Natural killer cell (primary cell): ENCODE measurements around the gene RTP2. TPM values are rescaled to one million over a fixed set of nuclear protein-coding genes. Genes with fewer than 3 reads are reported as not detected.
A peak's percentile ranks its signal among the peaks of the same experiment; 100 is the strongest.

ENCODE experiments used
- ATAC-seq, 3 donors: fragments of 150-1000 bp in 2 of 3; fragments of 200-7000 bp in 1 of 3; cut with Tn5 transposase; 1 replicate in 1 of 3; 2 replicates in 2 of 3; pipeline ENCODE4 v1.10.0; 2021; ENCODE audit warnings: mild to moderate bottlenecking in 2 of 3, moderate library complexity in 2 of 3
- DNase-seq, 2 donors: peaks; one replicate each; pipeline versions ENCODE4 v3.0.0 to v3.0.0-alpha.2; 2013 to 2021; ENCODE audit warnings: mixed read lengths in 1 of 2
- H3K27ac ChIP-seq: one replicate; pipeline ENCODE4 v1.5.1; 2013; ENCODE audit warnings: mild to moderate bottlenecking, low read length
- H3K27me3 ChIP-seq: one replicate; pipeline ENCODE4 v1.6.1; 2013; ENCODE audit warnings: low read length; ENCODE audit not compliant: control insufficient read depth, insufficient read depth
- H3K36me3 ChIP-seq: one replicate; pipeline ENCODE4 v1.6.1; 2013; ENCODE audit warnings: low read length; ENCODE audit not compliant: control insufficient read depth, insufficient read depth
- H3K4me1 ChIP-seq: one replicate; pipeline ENCODE4 v1.6.1; 2013; ENCODE audit warnings: low read length; ENCODE audit not compliant: control insufficient read depth, insufficient read depth
- H3K4me3 ChIP-seq: one replicate; pipeline ENCODE4 v1.5.1; 2013; ENCODE audit warnings: low read length
- H3K9me3 ChIP-seq: one replicate; pipeline ENCODE4 v1.6.1; 2013; ENCODE audit warnings: low read length; ENCODE audit not compliant: control insufficient read depth, insufficient read depth
- H3K27ac Mint-ChIP-seq, 2 donors: one replicate each; pipeline ENCODE4 v1.8.0; 2022; ENCODE audit warnings: mild to moderate bottlenecking in 2 of 2, mixed read lengths in 2 of 2, moderate library complexity in 1 of 2
- H3K27me3 Mint-ChIP-seq, 2 donors: one replicate each; pipeline ENCODE4 v1.8.0; 2022; ENCODE audit warnings: low read depth in 2 of 2, mixed read lengths in 2 of 2
- H3K36me3 Mint-ChIP-seq: one replicate; pipeline ENCODE4 v1.8.0; 2022; ENCODE audit warnings: mixed read lengths
- H3K4me1 Mint-ChIP-seq, 2 donors: one replicate each; pipeline ENCODE4 v1.8.0; 2022; ENCODE audit warnings: mixed read lengths in 2 of 2
- H3K4me3 Mint-ChIP-seq: one replicate; pipeline ENCODE4 v1.8.0; 2022; ENCODE audit warnings: mild to moderate bottlenecking, moderate library complexity, mixed read lengths
- H3K9me3 Mint-ChIP-seq, 2 donors: one replicate each; pipeline ENCODE4 v1.8.0; 2022; ENCODE audit warnings: mixed read lengths in 2 of 2
- WGBS: methylation state at CpG from one replicate; pipeline ENCODE4 v1.1.7; 2013; ENCODE audit warnings: missing lambda C conversion rate; ENCODE audit not compliant: insufficient coverage; 5-methylcytosine and 5-hydroxymethylcytosine counted together
- intact Hi-C: fragments of 100-400 bp; cut with micrococcal nuclease; formaldehyde crosslinking; loops from one replicate; pipeline ENCODE4 v1.14.2; 2022
- total RNA-seq, 4 donors: library from RNA; stranded (reverse); fragments of 120-200 nt in 1 of 4; gene quantifications; one replicate each; pipeline versions ENCODE4 v1.2.3 to v1.2.4, GENCODE V29; 2013 to 2022
- TF ChIP-seq, protein P1 (sequence below): fragments of 200-600 bp; IDR thresholded peaks from one replicate; pipeline ENCODE4 v1.8.0; 2022; ENCODE audit warnings: antibody characterized with exemption

The RTP2 gene
- total RNA-seq, 3 donors from 2014 or later (not counting 1 experiment from before 2014, with no cell fraction given) = not detected

DNA sequence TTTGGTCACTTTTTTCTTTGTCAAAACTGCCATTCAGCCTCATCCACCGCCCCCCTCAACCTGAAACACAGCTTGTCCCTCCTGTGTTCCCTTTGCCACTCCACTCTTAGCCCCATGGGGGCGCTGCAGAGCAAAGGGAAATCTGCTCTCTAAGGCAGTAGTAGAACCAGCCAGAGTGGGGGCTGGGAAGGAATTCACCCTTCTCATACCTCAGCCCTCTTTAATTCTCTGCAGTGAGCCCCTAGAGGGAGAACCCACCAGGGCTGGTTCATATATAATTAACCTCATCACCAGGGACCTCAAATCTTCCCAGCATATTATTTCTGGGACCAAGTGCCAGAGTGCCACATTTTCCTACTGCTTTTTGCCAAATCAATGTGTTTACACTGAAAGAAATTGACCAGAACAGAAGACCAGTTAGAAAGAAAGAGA lies 45.7 kb upstream of the RTP2 start:
- TF ChIP-seq, protein P1, sequence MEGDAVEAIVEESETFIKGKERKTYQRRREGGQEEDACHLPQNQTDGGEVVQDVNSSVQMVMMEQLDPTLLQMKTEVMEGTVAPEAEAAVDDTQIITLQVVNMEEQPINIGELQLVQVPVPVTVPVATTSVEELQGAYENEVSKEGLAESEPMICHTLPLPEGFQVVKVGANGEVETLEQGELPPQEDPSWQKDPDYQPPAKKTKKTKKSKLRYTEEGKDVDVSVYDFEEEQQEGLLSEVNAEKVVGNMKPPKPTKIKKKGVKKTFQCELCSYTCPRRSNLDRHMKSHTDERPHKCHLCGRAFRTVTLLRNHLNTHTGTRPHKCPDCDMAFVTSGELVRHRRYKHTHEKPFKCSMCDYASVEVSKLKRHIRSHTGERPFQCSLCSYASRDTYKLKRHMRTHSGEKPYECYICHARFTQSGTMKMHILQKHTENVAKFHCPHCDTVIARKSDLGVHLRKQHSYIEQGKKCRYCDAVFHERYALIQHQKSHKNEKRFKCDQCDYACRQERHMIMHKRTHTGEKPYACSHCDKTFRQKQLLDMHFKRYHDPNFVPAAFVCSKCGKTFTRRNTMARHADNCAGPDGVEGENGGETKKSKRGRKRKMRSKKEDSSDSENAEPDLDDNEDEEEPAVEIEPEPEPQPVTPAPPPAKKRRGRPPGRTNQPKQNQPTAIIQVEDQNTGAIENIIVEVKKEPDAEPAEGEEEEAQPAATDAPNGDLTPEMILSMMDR = peak; percentile 86
- ATAC-seq (peak; percentile 51 to 71 (median 52)), DNase-seq (peak; percentile 89 to 93)
- 0% methylated on average over 2 of the region's 2 CpGs for WGBS
- Mint-ChIP-seq H3K27ac (peak overlapping the region; percentile 97 to 100), H3K27me3 (no peaks in the 10 kb centered on the region), H3K36me3 (peaks cover 7% of the 10 kb centered on the region), H3K9me3 (no peaks in the 10 kb centered on the region), H3K4me3 (peak overlapping the region; percentile 67), H3K4me1 (peaks cover 49 to 60% of the 10 kb centered on the region in 2 donors)
- Histone ChIP-seq H3K4me3 (no peak overlapping the region), H3K27me3 (no peaks in the 10 kb centered on the region), H3K9me3 (no peaks in the 10 kb centered on the region), H3K36me3 (no peaks in the 10 kb centered on the region), H3K27ac (no peak overlapping the region), H3K4me1 (peaks cover 8% of the 10 kb centered on the region)
- intact Hi-C loops = loop anchor here (5.0 to 10.0 kb wide), 2 partner anchors 244 to 437 kb away; no protein-coding TSS in a partner anchor

DNA sequence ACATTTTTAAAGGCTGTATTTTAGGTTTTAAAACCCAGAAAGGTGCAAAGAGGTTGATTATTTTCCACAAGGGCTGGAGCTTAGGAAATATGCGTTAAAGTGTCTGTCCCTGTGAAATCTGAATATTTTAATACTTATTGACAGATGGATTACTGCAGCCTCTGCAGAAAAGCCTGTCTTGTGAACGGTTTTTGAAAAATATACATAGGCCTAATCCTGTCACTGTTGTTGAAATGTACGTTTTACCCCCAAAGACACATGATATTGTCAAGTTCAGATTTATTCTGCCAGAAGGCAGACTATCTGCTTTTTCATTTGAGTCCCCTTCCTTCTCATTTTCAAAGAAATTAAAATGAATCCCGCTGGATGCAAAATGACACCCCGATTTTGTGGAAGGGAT lies 45.1 kb upstream of the RTP2 start:
- Mint-ChIP-seq H3K36me3 (peaks cover 7% of the 10 kb centered on the region), H3K27ac (peak overlapping the region; percentile 97 to 100), H3K4me1 (peaks cover 55 to 66% of the 10 kb centered on the region in 2 donors), H3K4me3 (peak overlapping the region; percentile 99), H3K9me3 (no peaks in the 10 kb centered on the region), H3K27me3 (no peaks in the 10 kb centered on the region)
- no peak overlapping the region for H3K27ac ChIP-seq
- ATAC-seq (no peak), DNase-seq (no peak)
- no peak overlapping the region for H3K4me3 ChIP-seq
- peaks cover 13% of the 10 kb centered on the region for H3K4me1 ChIP-seq
- no peaks in the 10 kb centered on the region for H3K36me3 ChIP-seq
- no peaks in the 10 kb centered on the region for H3K9me3 ChIP-seq
- intact Hi-C loops = loop anchor here (5.0 to 10.0 kb wide), 2 partner anchors 245 to 437 kb away; no protein-coding TSS in a partner anchor
- 66% methylated on average over 4 of the region's 5 CpGs for WGBS
- no peaks in the 10 kb centered on the region for H3K27me3 ChIP-seq
- TF ChIP-seq, protein P1 = no peak

DNA sequence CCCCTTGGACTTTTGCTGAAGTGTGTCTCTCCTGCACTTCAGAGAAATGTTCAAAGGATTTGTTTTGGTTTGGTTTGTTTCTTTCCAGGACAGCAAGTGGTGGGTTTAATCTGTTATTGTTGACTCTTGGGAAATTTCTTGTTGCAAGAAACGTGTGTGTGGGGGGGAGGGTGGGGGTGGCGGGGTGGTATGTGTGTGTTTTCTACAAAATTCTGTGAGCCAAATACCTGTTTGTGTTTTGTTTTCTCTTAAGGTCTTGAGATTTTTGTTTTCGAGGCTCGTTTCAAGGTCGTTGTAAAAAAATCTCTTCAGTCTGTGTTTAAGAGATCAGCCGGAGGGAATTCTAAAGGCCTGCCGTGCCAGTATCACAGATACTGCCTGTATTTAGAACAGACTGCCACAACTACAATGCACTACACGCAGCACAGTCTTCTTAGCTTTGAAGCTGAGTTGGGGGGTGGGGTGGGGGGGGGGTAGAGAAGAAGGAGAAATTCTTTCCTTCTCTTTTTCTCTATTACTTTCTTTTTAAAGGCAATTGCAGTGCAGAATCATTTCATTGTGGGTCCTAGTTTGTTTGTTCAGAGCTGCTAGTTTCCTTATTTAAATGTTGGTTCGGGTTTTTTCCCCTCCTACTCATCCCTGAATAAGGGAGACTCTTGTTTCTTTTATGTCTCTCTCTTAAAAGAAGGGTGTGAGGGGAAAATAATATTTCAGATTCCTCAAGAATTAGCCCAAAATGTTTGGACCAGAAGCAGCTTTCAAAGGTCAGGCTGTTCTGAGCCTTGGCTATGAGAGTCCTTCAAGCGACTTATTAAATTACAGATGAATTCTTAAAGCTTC lies 44.3 kb upstream of the RTP2 start:
- TF ChIP-seq, protein P1 = no peak
- ATAC-seq = no peak
- Mint-ChIP-seq H3K27ac (peak overlapping the region; percentile 97 to 100), H3K9me3 (no peaks in the 10 kb centered on the region), H3K27me3 (no peaks in the 10 kb centered on the region), H3K4me3 (peak overlapping the region; percentile 99), H3K36me3 (peaks cover 7% of the 10 kb centered on the region), H3K4me1 (peaks cover 63 to 74% of the 10 kb centered on the region in 2 donors)
- 32% methylated on average over 8 of the region's 10 CpGs for WGBS
- no peaks in the 10 kb centered on the region for H3K9me3 ChIP-seq
- H3K36me3 ChIP-seq = no peaks in the 10 kb centered on the region
- no peaks in the 10 kb centered on the region for H3K27me3 ChIP-seq
- intact Hi-C loops = loop anchor here (5.0 to 10.0 kb wide), 2 partner anchors 246 to 438 kb away; no protein-coding TSS in a partner anchor
- peak in 1 of 2 donors; percentile 52 for DNase-seq
- peak overlapping the region; percentile 91 for H3K27ac ChIP-seq
- H3K4me3 ChIP-seq = peak overlapping the region; percentile 82
- peaks cover 21% of the 10 kb centered on the region for H3K4me1 ChIP-seq
